Measurements from ENCODE around the gene NAT9. TPM values are rescaled to one million over a fixed set of nuclear protein-coding genes. Genes with fewer than 3 reads are reported as not detected.

NAT9 gene
- total and polyA plus RNA-seq, 2 experiments from 2014 or later, result 37.3 to 37.5 TPM

- ATAC-seq (no peak), DNase-seq (ENCODE audit: low spot score) (no peak)
- Histone ChIP-seq H3K9me2 (ENCODE audit: insufficient read depth) (no peaks in the 10 kb centered on the region), H2AFZ (no peak overlapping the region), H4K20me1 (replicated peaks; ENCODE audit: insufficient read depth) (no peaks in the 10 kb centered on the region), H3K27me3 (ENCODE audit: insufficient read depth) (peaks cover 11% of the 10 kb centered on the region; the same call in 1 of the 2 replicates), H3K27ac (ENCODE audit: low read depth) (no peak overlapping the region), H3K79me2 (replicated peaks; ENCODE audit: insufficient read depth) (no peaks in the 10 kb centered on the region), H3K4me3 (no peak overlapping the region), H3K4me1 (ENCODE audit: insufficient read depth) (peaks cover 15% of the 10 kb centered on the region), H3F3A (replicated peaks; ENCODE audit: low read depth) (peaks cover 15% of the 10 kb centered on the region; the same call in 1 of the 2 replicates), H3K36me3 (ENCODE audit: insufficient read depth) (no peaks in the 10 kb centered on the region), H3K4me2 (no peak overlapping the region)
- no peaks in the 10 kb centered on the region for H3K36me3 Mint-ChIP-seq (ENCODE audit: low read depth)
- H3K27me3 Mint-ChIP-seq (ENCODE audit: insufficient read depth, low read depth, poor library complexity), result peaks cover 20% of the 10 kb centered on the region
- TF ChIP-seq JUNB (IDR thresholded peaks at IDR 0.05; ENCODE audit: unreplicated experiment) (no peak), STAT1 (IDR thresholded peaks at IDR 0.05; ENCODE audit: unreplicated experiment) (no peak), POLR2AphosphoS5 (IDR thresholded peaks at IDR 0.05; ENCODE audit: low read depth) (no peak), EZH2phosphoT487 (IDR thresholded peaks at IDR 0.05; ENCODE audit: unreplicated experiment) (no peak), ZNF331 (CRISPR knock-in tag; IDR thresholded peaks at IDR 0.05; ENCODE audit: low read depth) (no peak), CREB1 (CRISPR knock-in tag; IDR thresholded peaks at IDR 0.05; ENCODE audit: low read depth) (no peak), EZH2 (IDR thresholded peaks at IDR 0.05; ENCODE audit: low read depth, unreplicated experiment) (no peak), ZNF114 (CRISPR knock-in tag; IDR thresholded peaks at IDR 0.05) (no peak)
- TF ChIP-seq, protein P1, sequence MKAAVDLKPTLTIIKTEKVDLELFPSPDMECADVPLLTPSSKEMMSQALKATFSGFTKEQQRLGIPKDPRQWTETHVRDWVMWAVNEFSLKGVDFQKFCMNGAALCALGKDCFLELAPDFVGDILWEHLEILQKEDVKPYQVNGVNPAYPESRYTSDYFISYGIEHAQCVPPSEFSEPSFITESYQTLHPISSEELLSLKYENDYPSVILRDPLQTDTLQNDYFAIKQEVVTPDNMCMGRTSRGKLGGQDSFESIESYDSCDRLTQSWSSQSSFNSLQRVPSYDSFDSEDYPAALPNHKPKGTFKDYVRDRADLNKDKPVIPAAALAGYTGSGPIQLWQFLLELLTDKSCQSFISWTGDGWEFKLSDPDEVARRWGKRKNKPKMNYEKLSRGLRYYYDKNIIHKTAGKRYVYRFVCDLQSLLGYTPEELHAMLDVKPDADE (IDR thresholded peaks at IDR 0.05), result no peak
- TF ChIP-seq, protein P2, sequence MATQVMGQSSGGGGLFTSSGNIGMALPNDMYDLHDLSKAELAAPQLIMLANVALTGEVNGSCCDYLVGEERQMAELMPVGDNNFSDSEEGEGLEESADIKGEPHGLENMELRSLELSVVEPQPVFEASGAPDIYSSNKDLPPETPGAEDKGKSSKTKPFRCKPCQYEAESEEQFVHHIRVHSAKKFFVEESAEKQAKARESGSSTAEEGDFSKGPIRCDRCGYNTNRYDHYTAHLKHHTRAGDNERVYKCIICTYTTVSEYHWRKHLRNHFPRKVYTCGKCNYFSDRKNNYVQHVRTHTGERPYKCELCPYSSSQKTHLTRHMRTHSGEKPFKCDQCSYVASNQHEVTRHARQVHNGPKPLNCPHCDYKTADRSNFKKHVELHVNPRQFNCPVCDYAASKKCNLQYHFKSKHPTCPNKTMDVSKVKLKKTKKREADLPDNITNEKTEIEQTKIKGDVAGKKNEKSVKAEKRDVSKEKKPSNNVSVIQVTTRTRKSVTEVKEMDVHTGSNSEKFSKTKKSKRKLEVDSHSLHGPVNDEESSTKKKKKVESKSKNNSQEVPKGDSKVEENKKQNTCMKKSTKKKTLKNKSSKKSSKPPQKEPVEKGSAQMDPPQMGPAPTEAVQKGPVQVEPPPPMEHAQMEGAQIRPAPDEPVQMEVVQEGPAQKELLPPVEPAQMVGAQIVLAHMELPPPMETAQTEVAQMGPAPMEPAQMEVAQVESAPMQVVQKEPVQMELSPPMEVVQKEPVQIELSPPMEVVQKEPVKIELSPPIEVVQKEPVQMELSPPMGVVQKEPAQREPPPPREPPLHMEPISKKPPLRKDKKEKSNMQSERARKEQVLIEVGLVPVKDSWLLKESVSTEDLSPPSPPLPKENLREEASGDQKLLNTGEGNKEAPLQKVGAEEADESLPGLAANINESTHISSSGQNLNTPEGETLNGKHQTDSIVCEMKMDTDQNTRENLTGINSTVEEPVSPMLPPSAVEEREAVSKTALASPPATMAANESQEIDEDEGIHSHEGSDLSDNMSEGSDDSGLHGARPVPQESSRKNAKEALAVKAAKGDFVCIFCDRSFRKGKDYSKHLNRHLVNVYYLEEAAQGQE (IDR thresholded peaks at IDR 0.05; ENCODE audit: unreplicated experiment), result no peak
- TF ChIP-seq, protein P3, sequence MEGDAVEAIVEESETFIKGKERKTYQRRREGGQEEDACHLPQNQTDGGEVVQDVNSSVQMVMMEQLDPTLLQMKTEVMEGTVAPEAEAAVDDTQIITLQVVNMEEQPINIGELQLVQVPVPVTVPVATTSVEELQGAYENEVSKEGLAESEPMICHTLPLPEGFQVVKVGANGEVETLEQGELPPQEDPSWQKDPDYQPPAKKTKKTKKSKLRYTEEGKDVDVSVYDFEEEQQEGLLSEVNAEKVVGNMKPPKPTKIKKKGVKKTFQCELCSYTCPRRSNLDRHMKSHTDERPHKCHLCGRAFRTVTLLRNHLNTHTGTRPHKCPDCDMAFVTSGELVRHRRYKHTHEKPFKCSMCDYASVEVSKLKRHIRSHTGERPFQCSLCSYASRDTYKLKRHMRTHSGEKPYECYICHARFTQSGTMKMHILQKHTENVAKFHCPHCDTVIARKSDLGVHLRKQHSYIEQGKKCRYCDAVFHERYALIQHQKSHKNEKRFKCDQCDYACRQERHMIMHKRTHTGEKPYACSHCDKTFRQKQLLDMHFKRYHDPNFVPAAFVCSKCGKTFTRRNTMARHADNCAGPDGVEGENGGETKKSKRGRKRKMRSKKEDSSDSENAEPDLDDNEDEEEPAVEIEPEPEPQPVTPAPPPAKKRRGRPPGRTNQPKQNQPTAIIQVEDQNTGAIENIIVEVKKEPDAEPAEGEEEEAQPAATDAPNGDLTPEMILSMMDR (conservative IDR thresholded peaks at IDR 0.05; ENCODE audit: low read depth in 2 of 2), result no peak
- no peak overlapping the region for H3K4me3 Mint-ChIP-seq
- peaks cover 23% of the 10 kb centered on the region for H3K4me1 Mint-ChIP-seq
- H3K27ac Mint-ChIP-seq, result no peak overlapping the region
- H3K9me3 Mint-ChIP-seq, result no peaks in the 10 kb centered on the region
These were observed 41.9 kb downstream of the NAT9 start for GRCh38 chr17:74734256-74734655.
